ENCODE results near the gene XAGE1B.

DNA sequence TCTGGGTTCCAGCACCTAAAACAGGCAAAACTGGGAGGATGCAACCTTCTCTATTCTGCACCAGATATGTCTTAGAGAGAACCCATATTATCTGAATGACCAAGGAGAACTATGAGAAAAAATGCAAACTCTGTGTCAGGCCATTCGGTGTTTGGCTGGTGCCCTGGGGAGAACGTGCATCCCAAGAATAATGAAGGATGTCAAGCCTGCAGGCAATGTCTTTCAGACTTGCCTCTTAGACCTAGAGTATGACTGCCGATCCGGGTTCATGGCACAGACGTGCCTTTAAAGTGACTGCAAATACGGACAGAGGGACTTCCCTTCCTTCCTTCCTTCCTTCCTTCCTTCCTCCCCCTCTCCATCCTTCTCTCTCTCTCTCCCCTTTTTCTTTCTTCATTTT is 6.9 kb downstream of the XAGE1B start:
- TF ChIP-seq CTCF (IDR thresholded peaks at IDR 0.05; ENCODE audit: low read depth, low read length, poor library complexity, severe bottlenecking) (no peak), EZH2phosphoT487 (IDR thresholded peaks at IDR 0.05; ENCODE audit: borderline replicate concordance, low read length) (no peak)

Data from DOHH2 (cell line).